IPS DF 19.7 (cell line): ENCODE results near the gene PRIMA1.

ENCODE experiments used
- DNase-seq: peaks from one replicate; pipeline ENCODE4 v3.0.0-alpha.2; 2013; ENCODE audit warnings: low read depth, low spot score

PRIMA1 gene

GRCh38 chr14:93732524-93732923 lies 55.8 kb downstream of the PRIMA1 start:
- DNase-seq = no peak

GRCh38 chr14:93731753-93732152 lies 56.5 kb downstream of the PRIMA1 start:
- no peak for DNase-seq

GRCh38 chr14:93729993-93730392 lies 58.3 kb downstream of the PRIMA1 start:
- DNase-seq = no peak

DNA sequence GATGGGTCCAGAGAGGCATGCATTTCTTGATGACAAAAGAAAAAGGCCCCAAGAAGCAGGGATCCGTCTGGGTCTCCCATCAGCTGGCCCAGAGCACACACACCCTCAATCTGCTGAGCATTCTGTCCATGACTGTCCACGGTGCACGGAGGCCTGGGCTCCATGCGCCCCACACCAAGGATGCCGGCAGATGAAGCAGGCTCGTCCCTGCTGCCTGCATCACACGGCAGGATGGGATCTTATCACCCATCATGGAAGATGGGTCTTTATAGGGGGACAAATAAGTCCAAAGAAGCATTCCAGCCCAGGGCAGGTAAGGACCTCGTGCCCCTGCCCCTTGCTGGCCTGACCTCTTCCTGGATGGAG lies 59.7 kb downstream of the PRIMA1 start:
- no peak for DNase-seq

- no peak for DNase-seq
Measured at GRCh38 chr14:93727917-93728650, 60.2 kb downstream of the PRIMA1 start.

DNA sequence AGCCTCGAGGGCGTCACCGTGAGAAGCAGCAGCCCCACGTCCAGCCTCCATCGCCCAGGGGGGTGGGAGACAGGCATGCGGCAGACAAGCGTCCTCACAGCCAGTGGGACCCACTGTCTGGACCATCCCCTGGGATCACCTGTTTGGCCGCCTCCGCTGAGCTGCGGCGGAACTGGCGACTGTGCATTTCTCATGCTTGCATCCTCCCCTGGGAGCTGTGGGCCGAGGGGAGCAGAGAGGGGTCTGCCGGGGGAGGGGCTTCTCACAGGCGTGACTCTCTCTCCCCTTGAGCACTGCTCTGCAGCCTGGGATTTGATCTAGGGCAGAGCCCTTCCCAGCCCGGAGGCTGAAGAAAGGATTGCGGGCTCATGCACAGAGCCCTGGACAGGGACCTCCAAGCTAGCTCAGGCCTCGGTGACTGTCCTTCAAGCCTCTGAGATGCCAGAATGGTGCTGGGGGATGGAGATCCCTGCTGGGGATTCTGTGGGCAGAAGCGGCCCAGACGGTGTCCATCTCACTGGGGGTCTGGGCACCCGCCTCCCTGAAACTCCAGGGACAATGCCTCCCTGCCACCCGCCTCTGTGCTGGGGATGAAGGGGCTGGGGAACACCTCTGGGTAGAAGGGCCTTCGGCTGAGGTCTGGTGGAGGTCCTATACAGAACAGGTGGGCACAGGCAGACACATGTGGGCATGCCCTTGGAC lies 61.1 kb downstream of the PRIMA1 start:
- DNase-seq = no peak

GRCh38 chr14:93725993-93726392 lies 62.3 kb downstream of the PRIMA1 start:
- DNase-seq = no peak

GRCh38 chr14:93725002-93725582 lies 63.2 kb downstream of the PRIMA1 start:
- DNase-seq = no peak

- DNase-seq = no peak
Measured at GRCh38 chr14:93723001-93723400, 65.3 kb downstream of the PRIMA1 start.

GRCh38 chr14:93720981-93721483 lies 67.3 kb downstream of the PRIMA1 start:
- DNase-seq = no peak

DNA sequence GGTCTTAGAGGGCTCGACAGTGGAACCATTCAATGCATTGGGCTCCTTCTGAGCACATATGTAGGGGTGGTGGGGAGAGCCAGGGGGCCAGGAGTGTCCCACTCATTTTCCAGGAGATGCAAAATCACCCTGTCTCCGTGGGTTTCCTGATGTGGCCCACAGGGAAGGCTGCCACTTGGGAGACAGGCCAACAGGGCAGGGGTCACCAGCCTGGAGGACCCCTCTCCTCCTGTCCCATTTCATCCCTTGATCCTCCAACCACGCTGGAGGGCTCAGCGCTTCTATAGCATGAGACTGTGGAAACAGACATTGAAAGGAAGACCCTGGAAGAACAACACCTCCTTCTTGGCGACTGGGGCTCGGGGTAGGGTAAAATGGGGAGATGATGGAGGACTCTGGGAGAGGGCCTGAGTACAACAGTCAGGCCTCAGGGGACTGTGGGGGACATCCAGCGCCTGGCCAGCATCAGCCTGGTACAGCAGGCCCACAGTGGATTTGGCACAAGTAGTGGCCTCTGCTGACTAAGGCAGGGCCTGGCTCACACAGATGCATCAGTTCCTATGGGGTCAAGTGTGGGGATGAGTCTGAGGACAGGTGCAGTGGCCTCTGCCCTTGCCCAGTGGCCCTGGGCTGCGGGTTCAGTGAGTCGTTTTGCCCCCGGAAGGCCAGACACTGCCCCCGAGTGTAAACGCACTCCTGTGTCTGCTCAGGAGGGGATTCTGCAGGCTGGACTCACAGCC lies 68.0 kb downstream of the PRIMA1 start:
- DNase-seq = no peak

GRCh38 chr14:93719256-93719655 lies 69.0 kb downstream of the PRIMA1 start:
- DNase-seq = no peak

DNA sequence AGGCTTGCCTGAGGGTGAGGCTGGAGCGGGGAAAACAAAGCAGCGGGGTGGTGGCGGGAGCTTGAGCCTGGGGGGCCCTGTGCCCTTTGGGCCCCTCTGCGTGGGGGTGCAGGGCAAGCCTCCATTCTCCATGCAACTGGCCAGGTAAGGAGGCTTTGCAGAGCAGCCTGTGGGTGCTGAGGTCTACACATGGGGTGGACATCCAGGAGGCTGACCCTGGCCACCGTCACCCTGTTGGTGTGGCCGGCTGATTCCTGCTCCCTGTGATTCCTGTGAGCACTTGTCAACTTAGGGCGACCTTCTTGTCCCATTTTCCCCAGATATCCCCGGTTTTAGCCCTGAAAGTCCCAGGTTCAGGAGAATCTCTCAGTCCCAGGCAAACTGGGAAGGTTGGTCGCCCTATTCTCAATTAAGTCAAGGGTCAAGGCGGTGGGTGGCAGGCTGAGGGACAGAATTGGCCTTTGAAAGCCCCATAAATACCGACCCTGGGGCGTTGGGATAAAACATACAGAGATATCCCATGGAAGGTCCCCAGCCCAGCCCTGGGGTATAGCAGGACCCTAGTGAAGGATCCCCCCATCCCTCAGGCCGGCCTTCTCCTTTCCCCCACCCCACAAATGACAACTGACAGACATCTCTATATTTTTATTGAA lies 70.5 kb downstream of the PRIMA1 start:
- no peak for DNase-seq

DNA sequence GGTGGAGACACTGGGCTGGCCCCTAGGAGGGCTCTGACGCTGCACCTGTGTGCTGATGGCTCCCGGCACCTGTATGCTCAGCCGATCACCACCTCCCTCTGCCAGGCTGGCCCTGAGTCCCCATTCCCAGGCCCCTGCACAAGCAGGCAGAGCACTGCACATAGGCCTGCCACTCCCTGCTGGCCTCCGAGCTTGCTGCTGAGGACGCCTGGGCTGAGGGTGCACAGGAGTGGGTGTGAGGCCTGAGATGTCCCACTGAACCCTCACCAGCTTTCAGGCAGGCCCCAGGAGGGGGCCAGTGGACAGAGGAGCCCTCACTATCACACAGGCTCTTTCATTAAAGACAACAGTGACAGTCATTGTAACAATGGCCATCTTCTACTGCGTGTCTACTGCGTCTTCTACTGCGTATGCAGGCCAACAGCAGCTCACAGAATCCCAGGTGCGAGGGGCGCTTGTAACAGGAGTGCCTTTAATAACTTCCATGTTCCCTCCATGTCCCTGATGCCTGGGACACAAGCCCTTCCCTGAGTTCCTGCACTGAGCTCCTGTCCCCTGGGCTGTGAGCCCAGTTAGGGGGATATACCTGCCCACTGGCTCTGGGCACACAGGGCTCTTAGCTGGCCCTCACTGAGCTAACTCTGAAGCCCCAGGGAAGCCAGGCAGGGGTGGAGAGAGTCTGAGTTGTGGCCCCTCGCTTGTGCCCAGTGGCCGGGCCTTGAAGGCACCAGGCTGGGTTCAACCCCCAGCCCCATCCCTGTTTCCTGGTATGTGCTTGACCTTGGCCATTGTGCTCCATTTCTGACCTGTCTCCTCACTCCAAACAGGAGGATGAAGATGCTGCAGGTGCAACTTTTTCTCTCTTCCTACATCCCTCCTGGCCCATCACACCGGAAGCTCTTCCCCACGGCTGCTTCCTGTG lies 71.3 kb downstream of the PRIMA1 start:
- no peak for DNase-seq

GRCh38 chr14:93716002-93716745 lies 72.1 kb downstream of the PRIMA1 start:
- no peak for DNase-seq

GRCh38 chr14:93715279-93715927 lies 72.9 kb downstream of the PRIMA1 start:
- DNase-seq = no peak

- no peak for DNase-seq
Measured at GRCh38 chr14:93714605-93715004, 73.7 kb downstream of the PRIMA1 start.

DNA sequence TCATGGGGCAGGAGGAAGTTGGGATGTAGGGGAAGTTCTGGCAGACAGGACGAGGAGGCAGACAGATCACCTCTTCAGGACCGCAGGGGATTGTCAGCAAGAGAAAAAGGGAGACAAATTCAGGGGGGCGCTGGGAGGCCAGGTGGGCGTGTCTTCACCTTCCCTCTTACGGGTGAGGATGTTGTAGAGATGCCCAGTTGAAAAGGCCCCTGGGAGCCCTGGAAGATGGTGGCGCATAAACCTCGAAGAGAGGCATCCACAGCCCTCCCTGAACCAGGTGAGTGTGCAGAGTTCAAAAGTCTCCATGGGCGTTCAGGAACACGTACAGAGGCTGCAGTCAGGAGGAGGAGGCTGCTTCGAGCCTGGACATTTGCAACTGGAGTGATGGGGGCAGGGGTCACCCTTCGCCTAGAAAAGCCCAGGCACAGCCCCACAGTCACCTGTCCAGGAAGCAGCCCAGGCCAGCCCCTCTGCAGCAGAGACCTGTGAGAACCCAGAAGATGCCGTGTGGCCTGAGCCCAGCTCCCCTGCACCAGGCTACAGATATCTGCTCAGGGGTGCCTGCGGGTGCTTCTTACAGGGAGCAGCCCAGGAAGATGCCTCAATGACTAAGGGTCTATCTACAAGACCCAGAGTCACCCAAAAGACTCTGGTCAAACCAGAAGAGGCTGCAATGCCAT lies 74.4 kb downstream of the PRIMA1 start:
- DNase-seq = no peak
